Measurements from ENCODE around the gene MTMR4.
A peak's percentile ranks its signal among the peaks of the same experiment; 100 is the strongest.
"Not testable (repeated sequence)": the region's sequence is repeated elsewhere in the genome, so short reads cannot be mapped to it uniquely, and the experiment has no call there.

The MTMR4 gene

GRCh38 chr17:58488428-58488890, 26.0 kb downstream of the MTMR4 start:
- DNase-seq, result no peak

DNA sequence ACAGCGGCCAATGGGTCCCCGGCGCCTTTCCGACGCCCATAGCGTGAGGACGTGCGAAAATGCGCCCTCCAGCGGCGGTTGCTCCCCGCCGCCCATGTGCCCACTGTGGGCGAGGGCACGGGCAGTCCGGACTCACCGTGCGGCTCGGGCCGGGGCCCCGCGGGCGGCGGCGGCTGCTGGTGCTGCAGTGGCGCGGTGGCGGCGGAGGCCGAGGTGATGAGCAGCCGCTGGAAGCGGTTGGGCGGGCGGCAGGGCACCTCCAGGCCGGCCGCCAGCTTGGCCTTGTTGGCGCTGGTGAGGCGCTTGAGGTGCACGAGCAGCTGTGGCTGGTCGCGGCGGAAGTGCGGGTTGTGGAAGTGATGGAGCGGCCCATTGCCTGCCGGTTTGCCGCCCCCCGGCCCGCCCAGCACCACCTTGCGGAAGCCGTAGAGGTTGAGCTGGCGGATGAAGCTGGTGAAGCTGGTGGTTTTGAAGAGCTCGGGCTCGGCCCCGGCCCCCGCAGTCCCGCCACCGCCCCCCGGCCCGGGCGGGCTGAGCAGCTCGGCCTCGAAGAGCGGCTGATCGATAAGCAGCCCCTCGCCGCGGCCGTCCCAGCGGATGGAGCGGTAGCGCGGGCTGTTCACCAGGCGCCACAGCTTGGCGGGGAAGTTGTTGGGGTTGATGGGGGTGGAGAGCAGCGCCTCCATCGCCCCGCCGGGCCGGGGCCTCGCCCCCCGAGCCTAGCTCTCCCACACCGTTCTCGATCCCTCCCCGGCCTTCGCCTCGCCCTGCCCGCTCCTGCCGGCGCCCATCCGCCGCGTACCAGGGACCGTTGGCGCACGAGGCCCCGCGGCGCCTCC, 26.6 kb downstream of the MTMR4 start, which contains the start of gene HSF5:
Gene HSF5 (minus strand): TSS at position 820 of the 839 bp plus-strand sequence. CDS start 134 bp downstream, at position 686.
- no peak for DNase-seq

DNA sequence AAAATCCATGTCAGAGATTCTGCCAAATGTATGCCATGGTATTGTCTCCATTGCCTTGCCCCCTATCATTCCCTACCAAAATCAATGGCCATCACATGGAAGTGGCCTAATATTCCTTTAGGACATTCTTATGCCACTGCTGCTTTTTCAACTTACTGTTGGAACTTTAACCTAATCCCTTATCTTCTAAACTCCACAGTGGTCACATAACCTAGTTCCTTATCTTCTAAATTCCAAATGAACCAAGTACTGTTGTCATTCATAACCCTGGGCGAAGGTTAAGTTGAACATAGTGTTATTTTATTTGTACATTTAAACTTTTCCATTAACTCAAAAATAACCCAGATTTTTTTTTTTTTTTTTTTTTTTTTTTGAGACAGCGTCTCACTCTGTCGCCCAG, 29.8 kb downstream of the MTMR4 start:
- DNase-seq, result no peak

DNA sequence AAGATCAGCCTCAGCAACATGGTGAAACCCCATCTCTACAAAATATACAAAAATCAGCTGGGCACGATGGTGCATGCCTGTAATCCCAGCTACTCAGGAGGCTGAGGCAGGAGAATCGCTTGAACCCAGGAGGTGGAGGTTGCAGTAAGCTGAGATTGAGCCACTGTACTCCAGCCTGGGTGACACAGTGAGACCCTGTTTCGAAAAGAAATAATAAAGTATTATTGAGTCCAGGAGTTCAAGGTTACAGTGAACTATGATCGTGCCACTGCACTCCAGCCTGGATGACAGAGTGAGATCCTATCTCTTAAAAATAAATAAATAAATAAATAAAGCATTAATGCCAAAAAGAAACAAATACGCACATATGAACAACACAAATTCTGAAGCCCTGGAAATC, 32.6 kb downstream of the MTMR4 start:
- DNase-seq, result not testable (repeated sequence)

- no peak for DNase-seq
These were observed 34.3 kb downstream of the MTMR4 start for GRCh38 chr17:58480090-58480489.

- DNase-seq, result no peak
These were observed 37.6 kb downstream of the MTMR4 start for GRCh38 chr17:58476812-58477211.

- no peak for DNase-seq
These were observed 38.5 kb downstream of the MTMR4 start for GRCh38 chr17:58475985-58476384.

DNA sequence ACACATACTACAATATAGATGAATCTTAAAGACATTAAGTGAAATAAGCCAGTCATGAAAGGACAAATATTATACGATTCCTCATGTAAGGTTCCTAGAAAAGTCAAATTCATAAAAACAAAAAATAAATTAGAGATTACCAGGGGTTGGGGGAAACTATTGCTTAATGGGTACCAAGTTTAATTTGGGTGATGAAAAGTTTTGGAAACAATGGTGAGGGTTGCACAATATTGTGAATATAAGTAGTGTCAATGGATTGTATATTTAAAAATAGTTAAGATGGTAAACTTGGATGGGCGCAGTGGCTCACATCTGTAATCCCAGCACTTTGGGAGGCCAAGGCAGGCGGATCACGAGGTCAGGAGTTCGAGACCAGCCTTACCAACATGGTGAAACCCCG, 44.1 kb downstream of the MTMR4 start:
- DNase-seq, result no peak

DNA sequence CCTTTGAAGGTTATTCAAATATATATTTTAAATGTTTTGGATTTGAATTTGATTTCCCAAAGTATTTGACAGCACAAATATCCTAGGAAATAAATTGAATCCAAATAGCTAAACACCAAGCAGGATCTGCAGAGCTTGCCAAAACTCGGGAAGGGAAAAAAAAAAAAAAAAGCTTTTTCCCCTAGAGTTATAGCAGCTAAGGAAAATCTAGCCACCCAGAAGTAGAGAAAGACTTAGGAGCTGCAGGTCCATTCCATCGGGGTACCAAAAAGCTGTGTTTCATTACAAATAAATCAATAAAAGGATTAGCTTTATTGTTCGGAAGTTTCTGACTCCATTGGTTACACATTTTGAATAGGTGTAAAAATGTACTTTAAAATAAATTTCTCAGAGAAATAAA, 45.5 kb downstream of the MTMR4 start:
- DNase-seq, result no peak

GRCh38 chr17:58455491-58455890, 58.9 kb downstream of the MTMR4 start:
- no peak for DNase-seq

DNA sequence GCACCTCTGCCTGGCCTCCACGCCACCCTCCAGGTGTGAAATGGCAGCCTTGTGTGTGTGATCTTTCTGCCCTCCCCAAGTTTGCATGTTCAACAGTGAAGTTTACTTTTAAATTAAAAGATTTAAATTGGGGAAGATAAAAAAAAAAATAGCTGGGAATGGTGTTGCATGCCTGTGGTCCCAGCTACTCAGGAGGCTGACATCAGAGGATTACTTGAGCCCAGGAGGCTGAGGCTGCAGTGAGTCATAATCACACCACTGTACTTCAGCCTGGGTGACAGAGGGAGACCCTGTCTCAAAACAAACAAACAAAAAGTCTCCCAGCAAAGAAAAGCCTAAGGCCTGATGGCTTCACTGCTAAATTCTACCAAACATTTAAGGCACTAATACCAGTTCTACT, 61.7 kb downstream of the MTMR4 start:
- DNase-seq, result no peak

DNA sequence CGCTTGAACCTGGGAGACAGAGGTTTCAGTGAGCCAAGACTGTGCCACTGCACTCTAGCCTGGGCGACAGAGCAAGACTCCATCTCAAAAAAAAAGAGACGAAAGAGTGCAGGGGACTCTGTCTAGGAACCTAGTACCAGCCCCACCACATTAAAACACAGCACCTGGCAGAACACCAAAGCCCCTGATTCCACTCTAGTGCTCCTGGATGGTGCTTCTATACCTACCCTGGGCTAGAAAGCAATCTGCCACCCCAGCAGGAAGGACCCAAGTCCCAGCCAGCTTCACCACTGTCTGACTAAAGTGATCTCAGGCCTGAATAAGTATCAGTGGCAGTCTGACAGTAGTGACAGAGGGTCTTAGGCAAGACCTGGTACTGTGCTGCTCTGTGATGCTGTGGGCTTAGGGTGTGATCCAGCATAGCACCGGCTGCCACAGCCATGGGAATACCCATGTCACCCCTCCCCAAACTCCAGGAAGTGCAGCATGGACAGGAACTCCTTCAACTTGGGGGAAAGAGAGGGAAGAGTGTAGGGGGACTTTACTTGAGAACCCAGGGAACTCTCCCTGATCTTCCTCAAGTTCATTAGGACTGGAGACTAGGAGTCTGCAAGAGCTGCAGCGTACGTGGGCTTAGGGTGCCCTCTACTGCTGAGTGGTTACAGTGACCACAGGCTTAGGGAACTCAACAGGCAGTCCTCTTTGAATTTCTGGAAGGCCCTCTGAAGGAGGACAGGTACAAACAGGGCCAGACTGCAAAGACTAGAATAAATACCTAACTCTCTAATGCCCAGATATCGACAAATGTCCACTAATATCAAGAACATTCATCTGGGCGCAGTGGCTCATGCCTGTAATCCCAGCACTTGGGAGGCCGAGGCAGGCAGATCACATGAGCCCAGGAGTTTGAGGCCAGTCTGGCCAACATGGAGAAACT, 67.1 kb downstream of the MTMR4 start:
- DNase-seq, result peak; percentile 54 to 70

DNA sequence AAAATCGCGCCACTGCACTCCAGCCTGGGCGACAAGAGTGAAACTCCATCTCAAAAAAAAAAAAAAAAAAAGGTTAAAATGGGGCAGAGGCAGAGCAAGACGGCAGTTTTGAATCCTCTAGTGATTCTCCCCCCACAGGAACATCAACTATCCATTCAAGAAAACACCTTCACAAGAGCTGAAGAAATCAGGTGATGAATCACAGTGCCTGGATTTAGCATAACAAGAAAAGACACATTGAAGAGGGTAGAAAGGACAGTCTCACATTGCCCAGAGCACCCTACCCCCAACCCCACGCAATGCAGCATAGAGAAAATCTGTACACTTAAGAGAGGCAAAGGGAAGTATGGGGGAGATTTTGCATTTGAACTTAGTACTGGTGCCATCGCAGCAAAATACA, 68.4 kb downstream of the MTMR4 start:
- DNase-seq, result no peak

All from NCI-H1930 (cell line).